Retinal pigment epithelial cell (primary cell): Measurements from ENCODE around the gene MOB1A.

Experiments
- DNase-seq: peaks from one replicate; pipeline ENCODE4 v3.0.0-alpha.2; 2010; ENCODE audit warnings: low read depth
- H3K4me3 ChIP-seq: 2 replicates; pipeline ENCODE4 v1.5.1; 2011; ENCODE audit warnings: mild to moderate bottlenecking, low read length, control low read depth, moderate library complexity
- CTCF ChIP-seq: conservative IDR thresholded peaks from 2 replicates; pipeline ENCODE4 v1.5.1; 2011; ENCODE audit warnings: low read depth, low read length, control low read depth, inconsistent platforms

The MOB1A gene

GRCh38 chr2:74205596-74205995, 26.9 kb upstream of the MOB1A start:
- H3K4me3 ChIP-seq = no peak overlapping the region
- DNase-seq = no peak
- no peak for TF ChIP-seq CTCF

- no peak for TF ChIP-seq CTCF
- no peak overlapping the region for H3K4me3 ChIP-seq
- DNase-seq = no peak
Observed at GRCh38 chr2:74205113-74205512, 26.4 kb upstream of the MOB1A start.

GRCh38 chr2:74204436-74204835, 25.8 kb upstream of the MOB1A start:
- TF ChIP-seq CTCF = no peak
- H3K4me3 ChIP-seq = no peak overlapping the region
- no peak for DNase-seq

- DNase-seq = no peak
- no peak for TF ChIP-seq CTCF
- H3K4me3 ChIP-seq = no peak overlapping the region
Observed at GRCh38 chr2:74201596-74201995, 22.9 kb upstream of the MOB1A start.

- TF ChIP-seq CTCF = no peak
- H3K4me3 ChIP-seq = no peak overlapping the region
- no peak for DNase-seq
Observed at GRCh38 chr2:74201196-74201595, 22.5 kb upstream of the MOB1A start.

GRCh38 chr2:74199871-74200305, 21.2 kb upstream of the MOB1A start:
- DNase-seq = no peak
- H3K4me3 ChIP-seq = peak overlapping the region; percentile 70
- no peak for TF ChIP-seq CTCF

- no peak for TF ChIP-seq CTCF
- peak overlapping the region; percentile 70 for H3K4me3 ChIP-seq
- no peak for DNase-seq
Observed at GRCh38 chr2:74199275-74199701, 20.6 kb upstream of the MOB1A start.
